GM18861 (cell line): ENCODE results near the gene SP9.

Source experiments
- ATAC-seq: cut with Tn5 transposase; IDR thresholded peaks from one replicate; pipeline ENCODE4 v1.9.1; 2021; ENCODE audit not compliant: unreplicated experiment

Gene SP9

DNA sequence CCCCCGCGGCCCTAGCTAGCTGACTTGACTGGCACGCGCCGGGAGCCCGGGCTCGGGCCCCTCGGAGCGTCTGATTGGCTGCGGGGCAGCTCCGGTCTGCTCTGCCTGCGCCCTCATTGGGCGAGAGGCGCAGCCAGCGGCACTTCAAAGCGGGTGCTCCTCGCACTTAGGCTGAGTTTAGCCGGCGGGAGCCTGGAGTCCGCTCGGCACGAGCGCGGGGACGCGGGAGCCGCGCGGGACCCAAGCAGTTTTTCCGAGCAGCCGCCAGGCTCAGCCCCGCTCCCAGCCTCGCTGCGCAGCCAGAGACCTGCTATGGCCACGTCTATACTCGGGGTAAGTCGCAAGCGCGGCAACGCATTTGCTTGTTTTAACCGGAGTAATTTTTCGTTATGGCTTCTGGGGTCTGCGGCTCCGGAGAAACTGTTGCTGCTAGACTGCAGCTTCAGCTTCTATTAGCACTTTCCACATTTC is at the start of gene SP9:
SP9 (plus strand) TSS at position 174 of the 471 bp plus-strand sequence; CDS start at position 313, 139 bp downstream.
- ATAC-seq, result no peak

DNA sequence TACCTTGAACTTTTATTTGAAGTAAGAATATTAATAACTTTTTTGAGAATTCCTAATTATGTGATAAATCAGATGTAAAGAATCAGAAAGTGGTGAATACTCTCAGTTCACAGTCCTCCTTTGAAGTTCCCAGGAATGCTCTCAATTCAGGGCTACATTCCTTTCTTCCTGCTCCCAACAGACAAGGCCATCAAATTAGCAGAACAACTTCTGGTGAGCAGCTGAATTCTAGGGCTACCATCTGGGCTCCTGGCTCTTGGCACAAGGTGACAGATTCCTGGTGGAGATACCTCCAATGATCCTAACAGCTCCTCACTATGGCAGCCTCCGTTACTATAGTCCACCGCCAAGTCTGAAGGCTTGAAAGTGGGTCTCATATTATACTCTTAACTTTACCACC is 48.6 kb upstream of the SP9 start:
- no peak for ATAC-seq

DNA sequence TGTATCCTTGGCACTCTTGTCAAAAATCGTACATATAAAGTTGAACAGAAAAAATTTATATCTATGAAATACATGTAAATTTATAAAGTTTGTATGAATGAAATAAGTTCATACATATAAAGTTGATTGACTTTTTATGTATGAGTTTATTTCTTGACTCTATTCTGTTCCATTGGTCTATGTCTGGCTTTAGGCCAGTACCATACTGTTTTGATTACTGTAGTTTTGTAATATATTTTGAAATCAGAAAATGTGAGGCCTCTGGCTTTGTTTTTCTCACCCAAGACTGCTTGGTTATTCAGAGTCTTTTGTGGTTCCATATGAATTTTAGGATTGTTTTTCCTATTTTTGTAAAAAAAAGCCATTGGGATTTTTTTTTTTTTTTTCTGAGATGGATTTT is 41.8 kb upstream of the SP9 start:
- ATAC-seq, result no peak

DNA sequence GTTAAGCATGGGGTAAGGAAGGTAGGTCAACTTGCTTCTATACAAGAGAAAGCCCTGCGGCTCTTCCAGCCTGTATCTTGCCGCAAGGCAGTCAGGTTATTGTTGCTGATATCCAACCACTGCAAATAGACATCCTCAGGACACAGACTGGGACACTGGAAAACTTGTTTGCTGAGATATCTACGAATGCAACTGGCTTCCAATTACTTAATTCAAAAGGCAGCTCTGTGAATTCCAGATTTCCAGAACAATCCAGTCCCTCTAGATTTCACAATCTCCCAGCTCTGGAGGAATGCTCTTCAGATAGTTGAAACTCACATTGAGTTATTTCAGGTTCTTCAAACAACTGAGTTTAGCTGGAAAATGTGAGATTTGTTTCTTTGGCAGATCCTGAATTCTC is 34.6 kb upstream of the SP9 start:
- no peak for ATAC-seq

DNA sequence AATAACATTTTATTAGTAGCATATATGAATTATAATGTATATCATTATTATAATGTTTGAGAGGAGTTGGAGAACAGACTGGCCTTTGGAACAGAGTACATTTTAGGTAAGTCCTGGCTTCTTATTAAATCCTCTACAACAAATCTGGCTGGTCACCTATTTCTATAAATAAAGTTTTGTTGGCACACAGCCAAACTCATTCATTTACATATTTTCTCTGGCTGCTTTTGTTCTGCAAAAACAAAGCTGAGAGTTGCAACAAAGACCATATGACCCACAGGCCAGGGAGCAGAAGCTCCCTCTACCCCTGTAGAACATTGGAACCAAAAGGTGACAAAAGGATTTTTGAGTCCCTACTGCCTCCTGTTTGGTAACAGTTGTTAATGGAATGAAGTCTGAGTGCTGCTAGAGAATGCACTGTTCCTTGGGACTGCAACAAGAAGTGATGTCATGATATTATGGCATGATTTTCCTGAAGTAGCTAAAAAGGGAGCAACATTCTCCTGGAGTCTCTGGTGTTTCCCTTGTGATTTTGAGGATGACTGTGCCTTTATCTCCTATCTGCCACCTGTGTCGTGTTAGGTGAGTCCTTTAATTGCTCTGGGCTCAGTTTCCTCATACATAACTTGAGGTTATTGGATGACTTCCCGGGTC is 22.0 kb upstream of the SP9 start:
- no peak for ATAC-seq

DNA sequence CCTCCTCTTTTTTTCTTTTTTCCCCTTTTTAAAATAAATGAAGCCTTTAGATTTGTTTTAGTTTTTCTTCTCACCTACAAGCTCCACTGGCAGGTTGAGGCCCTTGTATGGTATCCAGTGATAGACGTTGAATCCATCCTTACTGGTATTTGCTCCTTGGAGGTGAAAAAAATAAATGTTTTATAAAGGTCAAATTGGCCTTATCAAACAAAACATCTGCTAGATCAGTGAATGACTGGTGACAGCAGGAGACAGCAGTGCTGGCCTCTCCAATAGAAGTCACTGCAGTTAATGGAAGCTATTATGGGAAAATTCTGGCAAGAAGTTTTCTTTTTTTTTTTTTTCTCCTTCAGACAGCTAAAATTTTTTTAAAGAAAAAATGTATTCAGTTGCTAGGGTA is 12.6 kb upstream of the SP9 start:
- ATAC-seq, result no peak

DNA sequence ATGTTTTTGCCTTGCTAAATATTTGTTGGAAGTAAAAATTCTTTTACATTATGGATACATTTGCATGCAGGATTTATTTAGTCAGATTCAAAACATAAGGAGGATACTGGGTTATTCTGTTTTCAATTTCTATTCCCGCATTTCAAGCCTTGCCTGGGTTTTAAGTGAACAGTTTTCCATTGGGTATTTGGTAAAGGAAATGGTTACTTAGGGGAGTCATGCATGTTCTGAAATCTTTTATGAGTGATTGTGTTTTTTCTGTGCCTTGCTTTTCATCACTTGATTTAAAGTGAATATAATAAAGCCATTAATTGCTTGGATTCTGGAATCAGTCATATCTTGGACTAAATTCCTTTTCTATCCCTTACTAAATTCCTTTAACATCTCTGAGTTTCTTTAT is 12.0 kb upstream of the SP9 start:
- ATAC-seq, result no peak

DNA sequence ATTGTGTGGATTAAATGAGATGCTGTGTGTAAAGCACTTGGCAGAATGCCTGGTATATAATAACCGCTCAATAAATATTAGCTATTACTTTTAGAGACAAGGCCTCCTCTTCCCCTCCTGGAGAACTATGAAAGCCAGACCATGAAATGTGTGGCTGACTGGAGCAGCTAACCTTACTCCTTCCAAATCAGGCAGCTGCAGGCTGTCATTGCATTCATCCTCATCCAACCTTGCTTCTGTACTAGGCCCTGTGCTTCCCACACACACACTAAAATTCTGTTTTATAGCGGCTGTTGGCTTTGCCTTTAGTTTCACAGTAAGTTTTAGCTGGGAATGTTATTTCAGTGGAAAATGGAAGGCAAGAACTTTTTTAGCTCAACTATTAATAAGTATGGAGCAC is 10.2 kb upstream of the SP9 start:
- no peak for ATAC-seq

DNA sequence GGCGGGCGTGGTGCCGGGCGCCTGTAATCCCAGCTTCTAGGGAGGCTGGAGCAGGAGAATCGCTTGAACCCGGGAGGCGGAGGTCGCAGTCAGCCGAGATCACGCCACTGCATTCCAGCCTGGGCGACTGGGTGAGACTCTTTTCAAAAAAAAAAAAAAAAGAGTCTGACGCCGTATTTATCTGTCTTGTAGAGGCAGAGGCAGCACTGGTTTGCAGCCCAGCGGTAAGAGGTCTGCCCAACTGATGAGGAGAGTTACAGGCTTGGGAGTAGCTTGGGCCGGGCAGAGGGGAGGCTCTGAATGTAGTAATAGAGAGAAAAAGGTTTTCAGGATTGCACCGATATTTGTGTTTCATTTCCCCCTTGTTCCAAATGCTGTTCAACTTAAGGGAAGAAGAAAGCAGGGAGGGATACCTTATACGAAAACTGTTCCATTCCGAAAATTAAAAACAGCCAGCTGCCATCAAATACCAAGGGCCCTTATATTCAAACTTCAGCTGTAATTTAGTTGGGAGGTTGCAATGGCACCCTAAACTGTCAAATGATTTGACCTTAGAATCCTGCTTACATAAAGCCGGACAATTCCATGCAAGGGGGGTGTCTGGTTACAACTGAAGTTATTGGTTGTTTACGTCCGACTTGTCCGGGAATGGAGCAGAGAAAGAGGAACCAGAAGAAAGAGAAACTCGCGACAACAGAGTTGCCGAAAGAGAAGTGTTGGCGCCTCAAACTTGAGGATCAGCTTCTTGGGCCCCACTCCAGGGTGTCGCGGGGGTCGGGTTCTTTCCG is 9.2 kb upstream of the SP9 start:
- no peak for ATAC-seq

DNA sequence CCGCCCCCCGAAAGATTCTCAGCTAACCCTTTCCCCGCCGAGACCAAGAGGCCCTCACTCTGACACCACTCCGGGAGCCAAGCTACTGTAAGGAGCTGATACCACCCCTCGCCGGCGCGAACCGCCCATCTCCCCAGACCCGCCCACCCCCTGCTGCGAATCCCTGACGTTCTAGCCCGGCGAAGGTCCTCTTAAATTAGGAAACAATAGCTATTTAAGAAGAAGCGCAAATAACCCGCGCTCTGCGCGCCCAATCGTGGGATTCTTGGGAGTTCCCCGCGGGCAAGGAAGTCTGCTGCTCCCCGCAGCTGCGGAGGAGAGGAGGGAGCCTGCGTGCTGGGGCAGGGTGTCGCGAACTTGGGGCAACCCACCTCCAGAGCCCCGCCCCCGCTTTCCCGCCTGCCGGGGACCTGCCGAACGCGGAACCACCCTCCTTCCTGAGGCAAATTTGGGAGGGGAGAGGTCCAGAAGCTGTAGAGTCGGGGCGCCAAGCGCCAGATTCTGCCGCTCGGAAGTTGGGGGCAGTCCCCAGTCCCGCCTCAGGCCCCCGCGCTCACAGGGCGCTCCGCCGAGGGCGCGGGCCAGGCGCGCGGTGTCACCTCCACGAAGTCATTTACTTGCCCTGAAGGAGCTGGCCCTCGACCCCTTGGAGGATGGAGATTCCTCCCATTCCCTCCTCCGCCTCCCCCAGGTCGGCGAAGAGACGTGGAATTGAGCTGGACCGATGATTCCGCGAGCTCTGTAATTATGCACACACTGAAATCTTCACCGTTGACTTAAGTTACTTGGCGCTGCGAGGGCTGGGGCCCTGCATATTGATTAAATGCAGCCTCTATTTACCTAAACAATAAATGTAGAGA is 8.4 kb upstream of the SP9 start:
- no peak for ATAC-seq

DNA sequence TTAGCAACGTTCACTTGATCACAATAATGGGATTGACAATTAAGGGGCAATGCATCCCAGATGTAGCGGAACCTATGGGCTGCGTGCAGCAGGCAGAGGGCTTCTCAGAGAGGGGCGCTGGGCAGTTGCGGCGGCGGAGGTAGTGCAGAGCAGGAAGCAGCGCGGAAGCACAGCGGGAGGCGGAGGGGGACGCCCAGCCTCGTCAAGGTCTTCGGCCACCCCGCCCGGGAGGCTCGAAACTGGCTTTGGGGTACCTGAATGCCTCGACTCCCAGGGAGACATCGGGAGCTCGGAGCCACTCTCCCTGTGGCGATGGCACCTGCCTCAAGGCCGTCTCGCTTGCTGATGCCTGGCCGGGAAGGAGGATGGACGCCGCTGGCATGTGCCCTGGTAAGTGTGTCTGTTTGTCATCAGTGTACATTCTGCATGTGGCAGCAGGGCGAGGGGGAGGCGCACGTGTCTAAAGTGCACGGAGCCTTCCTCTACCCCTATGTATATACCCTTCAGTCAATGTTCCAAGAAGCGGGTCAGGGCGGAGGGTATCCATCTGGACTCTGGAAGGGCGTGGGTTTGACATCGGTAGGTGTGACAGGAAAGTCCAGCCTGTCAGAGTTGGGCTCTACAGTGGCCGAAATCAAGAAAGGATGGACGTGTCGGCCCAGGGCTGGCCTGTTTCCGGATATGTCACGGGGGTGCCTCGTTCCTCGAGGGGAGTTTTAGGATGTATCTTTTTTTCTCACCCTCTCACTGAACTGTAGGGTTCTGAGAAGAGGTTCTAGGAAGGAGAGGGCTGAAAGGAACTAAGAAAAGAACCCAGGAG is 7.5 kb upstream of the SP9 start:
- ATAC-seq, result no peak

DNA sequence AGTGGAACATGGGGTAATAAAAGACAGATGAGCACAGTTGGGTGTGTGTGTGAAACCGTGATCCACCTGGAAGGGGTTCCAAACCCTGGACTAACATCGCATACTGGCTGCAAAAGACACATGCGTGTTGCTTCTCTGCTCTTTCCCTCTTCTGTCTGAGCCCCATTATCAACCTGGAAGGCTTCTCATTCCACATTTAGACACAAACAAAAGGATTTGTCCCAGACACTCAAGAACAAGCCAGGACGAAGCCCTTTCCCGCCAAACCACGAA is 7.0 kb upstream of the SP9 start:
- no peak for ATAC-seq

DNA sequence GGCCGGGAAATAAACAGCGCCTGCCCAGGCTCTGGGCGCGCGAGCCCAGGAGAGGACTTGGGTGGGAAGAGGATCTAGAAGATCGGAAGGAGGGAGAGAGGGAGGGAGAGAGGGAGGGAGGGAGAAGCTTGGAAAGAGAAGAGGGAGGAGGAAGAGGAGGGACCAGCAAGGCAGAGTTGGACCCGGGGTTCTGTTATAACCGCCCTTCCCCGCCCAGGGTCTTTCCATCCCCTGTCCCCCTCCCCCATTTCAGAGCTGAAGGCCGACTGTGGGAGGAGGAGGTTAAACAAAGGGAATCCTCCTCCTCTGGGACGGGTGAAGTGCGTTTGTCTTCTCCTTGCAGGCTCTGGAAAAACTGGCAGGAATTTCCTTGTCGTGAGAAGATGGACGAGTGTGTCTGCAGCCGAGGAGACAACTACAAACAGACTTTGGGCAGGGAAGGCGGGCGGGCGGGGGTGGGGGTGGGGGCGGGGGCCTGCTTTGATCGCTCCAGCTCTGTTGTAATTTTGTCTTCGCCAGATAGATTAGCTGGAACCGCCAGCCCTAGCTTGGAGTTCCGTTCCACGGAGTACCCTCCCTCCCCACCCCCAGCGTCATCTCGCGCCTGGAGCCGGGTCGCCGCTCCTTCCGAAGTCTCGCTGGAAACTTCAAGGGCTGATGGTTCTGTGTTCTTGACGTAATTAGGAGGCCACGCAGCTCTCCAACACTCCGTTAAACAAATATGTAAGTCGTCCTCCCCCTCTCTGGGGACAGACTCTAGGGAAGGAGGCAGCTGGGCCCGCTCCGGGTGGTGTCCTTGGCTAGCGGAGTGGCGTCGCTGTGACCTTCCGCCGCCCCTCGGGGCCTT is 6.4 kb upstream of the SP9 start:
- no peak for ATAC-seq

DNA sequence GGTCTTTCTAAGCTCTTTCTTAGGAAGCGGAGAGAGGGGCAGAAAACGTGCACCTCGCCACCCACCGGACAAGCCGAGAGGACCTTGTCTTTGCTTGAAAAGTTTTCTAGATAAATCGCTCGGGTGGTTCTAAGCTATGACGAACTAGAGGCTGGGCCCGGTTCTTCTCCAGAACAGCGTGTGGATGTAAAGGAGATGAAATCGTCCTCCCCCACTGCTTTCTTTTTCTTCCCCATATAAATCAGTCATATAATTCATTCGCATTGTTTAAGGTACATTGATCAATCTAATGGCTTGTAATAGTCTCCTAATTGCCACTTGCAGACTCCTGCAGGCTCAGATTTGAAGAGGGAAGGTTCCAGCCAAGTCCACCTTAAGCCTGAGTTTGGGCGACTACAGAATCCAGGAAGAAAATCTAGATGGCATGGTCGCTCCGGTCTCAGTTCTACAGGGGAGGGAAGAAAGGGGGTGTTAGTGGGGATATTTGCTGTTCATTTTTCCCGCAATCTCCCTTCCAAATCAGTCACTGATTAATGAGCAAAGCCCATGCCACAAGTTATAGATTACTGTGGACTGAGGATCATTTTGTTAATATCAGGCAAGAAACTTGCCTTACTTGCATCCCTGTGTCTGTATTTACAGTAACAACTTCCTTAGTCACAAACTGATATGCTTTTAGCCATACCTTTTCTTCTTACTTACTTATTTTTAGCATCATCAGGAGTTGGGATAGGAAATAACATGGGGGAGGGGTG is 5.6 kb upstream of the SP9 start:
- ATAC-seq, result no peak

DNA sequence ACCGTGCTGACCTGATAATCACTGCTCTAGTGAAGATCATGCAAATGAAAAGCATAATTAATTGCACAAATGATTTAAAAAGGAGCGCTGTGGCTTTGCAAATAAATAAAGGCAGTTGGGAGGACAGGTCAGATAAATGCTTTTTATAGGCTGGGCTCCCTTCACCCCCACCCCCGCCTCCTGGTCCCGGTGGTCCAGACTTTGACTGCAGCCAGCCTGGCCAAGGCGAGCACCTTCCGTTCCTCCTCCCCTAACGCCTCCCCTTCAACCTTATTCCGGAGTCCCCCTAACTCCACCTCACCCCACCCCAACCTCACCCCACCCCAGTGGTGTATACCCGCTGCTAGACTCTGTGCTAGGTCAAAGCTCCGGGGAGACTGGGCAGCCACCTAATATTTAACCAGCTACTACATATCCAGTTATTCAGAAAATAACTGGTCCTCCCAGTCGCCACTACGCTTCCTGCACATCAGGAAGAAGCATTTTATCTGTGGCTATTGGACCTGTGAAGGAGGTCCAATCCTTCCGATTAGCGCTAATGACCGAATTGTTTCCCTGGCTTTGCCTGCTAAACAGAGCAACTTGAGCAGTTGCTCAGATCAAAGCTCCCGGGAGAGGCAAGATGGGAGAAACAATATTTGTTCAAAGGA is 3.7 kb upstream of the SP9 start:
- ATAC-seq, result no peak

DNA sequence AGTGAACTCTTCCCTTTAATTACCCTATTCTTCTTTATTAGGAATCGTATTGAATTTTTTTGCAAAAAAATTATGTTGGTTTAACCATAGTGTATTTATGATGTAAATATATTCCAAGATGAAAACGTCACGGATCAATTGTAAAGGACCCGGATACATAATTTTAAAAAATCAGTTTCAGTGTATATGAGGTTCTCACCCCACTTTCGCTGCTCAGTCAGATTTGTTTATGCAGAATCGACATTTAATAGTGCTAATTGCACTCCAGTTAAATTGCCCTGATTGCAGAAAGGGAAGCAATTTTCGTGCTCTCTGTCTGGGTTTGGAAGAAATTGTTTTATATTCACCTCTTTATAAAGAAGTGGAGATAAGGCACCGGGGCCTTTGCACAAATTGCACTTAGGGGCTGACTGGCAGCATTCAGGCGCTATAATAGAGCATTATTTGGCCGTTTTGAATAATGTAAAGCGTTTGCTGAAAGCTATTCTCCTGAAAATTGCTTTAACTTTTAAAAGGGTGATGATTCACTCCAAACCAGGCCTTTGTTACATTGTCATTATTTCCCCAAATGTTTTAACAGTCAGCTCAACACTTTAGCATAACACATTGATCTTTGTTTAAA is 3.0 kb upstream of the SP9 start:
- ATAC-seq, result no peak

DNA sequence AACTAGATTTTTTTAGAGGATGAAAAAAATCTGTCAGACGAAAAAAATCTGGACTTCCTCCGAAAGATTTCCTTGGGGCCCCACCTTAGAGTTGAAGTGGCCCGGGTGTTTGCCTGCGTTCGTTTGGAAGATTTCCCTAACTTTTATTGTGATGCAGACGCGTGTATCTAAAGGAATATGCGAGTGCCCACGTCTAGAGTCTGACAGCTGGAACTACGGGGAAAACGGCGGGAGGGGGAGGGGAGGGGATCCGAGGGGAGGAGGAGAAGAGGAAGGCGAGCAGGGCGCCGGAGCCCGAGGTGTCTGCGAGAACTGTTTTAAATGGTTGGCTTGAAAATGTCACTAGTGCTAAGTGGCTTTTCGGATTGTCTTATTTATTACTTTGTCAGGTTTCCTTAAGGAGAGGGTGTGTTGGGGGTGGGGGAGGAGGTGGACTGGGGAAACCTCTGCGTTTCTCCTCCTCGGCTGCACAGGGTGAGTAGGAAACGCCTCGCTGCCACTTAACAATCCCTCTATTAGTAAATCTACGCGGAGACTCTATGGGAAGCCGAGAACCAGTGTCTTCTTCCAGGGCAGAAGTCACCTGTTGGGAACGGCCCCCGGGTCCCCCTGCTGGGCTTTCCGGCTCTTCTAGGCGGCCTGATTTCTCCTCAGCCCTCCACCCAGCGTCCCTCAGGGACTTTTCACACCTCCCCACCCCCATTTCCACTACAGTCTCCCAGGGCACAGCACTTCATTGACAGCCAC is 2.4 kb upstream of the SP9 start:
- no peak for ATAC-seq

DNA sequence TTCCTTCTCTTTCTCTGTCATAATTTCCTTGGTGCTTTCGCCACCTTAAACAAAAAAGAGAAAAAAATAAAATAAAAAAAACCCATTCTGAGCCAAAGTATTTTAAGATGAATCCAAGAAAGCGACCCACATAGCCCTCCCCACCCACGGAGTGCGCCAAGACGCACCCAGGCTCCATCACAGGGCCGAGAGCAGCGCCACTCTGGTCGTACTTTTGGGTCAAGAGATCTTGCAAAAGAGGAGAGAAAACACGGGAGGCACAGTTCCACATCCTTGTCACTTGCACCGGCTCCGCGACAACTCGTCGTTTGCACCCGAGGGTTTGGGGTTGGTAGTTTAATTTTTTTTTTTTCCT is 1.8 kb upstream of the SP9 start:
- ATAC-seq, result no peak
